ENCODE data around the gene DCTN5. TPM values are rescaled to one million over a fixed set of nuclear protein-coding genes. Genes with fewer than 3 reads are reported as not detected.

DCTN5 gene
- total and polyA plus RNA-seq, 2 donors, result 15.8 to 34.8 TPM

GRCh38 chr16:23642246-23642774 is 1.0 kb downstream of the DCTN5 start:
- H3K27me3 ChIP-seq (ENCODE audit: control insufficient read depth in 2 of 2, insufficient read depth in 1 of 2, low read length in 1 of 2), result no peaks in the 10 kb centered on the region
- H3K4me1 ChIP-seq (ENCODE audit: control insufficient read depth in 2 of 2, insufficient read depth in 2 of 2, low read length in 2 of 2), result peaks cover 13 to 16% of the 10 kb centered on the region in 2 donors
- peaks cover 2 to 12% of the 10 kb centered on the region in 2 donors for H3K36me3 ChIP-seq (ENCODE audit: control insufficient read depth in 2 of 2, insufficient read depth in 2 of 2, low read length in 1 of 2)
- no peak overlapping the region for H3K27ac ChIP-seq (ENCODE audit: low read depth in 1 of 2, low read length in 1 of 2)
- 87% methylated on average over 14 of the region's 14 CpGs for WGBS
- no peaks in the 10 kb centered on the region for H3K9me3 ChIP-seq (ENCODE audit: control insufficient read depth in 2 of 2, insufficient read depth in 1 of 2, low read length in 1 of 2)
- H3K4me3 ChIP-seq (ENCODE audit: low read length in 2 of 2), result peak overlapping the region; percentile 65 to 94
- no peak for DNase-seq (ENCODE audit: low read depth in 6 of 9, low spot score in 9 of 9)

- DNase-seq (ENCODE audit: low read depth in 6 of 9, low spot score in 9 of 9), result no peak
- no peaks in the 10 kb centered on the region for H3K9me3 ChIP-seq (ENCODE audit: control insufficient read depth in 2 of 2, insufficient read depth in 1 of 2, low read length in 1 of 2)
- WGBS, result 96% methylated on average over 4 of the region's 4 CpGs
- H3K4me3 ChIP-seq (ENCODE audit: low read length in 2 of 2), result no peak overlapping the region
- no peaks in the 10 kb centered on the region for H3K27me3 ChIP-seq (ENCODE audit: control insufficient read depth in 2 of 2, insufficient read depth in 1 of 2, low read length in 1 of 2)
- H3K36me3 ChIP-seq (ENCODE audit: control insufficient read depth in 2 of 2, insufficient read depth in 2 of 2, low read length in 1 of 2), result peaks cover 17 to 19% of the 10 kb centered on the region in 2 donors
- H3K4me1 ChIP-seq (ENCODE audit: control insufficient read depth in 2 of 2, insufficient read depth in 2 of 2, low read length in 2 of 2), result no peaks in the 10 kb centered on the region
- H3K27ac ChIP-seq (ENCODE audit: low read depth in 1 of 2, low read length in 1 of 2), result no peak overlapping the region
Measured at GRCh38 chr16:23650674-23651416, 9.6 kb downstream of the DCTN5 start.

GRCh38 chr16:23651943-23652468 is 10.7 kb downstream of the DCTN5 start:
- WGBS, result 95% methylated on average over 4 of the region's 4 CpGs
- DNase-seq (ENCODE audit: low read depth in 6 of 9, low spot score in 9 of 9), result no peak
- H3K4me1 ChIP-seq (ENCODE audit: control insufficient read depth in 2 of 2, insufficient read depth in 2 of 2, low read length in 2 of 2), result no peaks in the 10 kb centered on the region
- peaks cover 15 to 17% of the 10 kb centered on the region in 2 donors for H3K36me3 ChIP-seq (ENCODE audit: control insufficient read depth in 2 of 2, insufficient read depth in 2 of 2, low read length in 1 of 2)
- H3K9me3 ChIP-seq (ENCODE audit: control insufficient read depth in 2 of 2, insufficient read depth in 1 of 2, low read length in 1 of 2), result no peaks in the 10 kb centered on the region
- no peak overlapping the region for H3K4me3 ChIP-seq (ENCODE audit: low read length in 2 of 2)
- no peak overlapping the region for H3K27ac ChIP-seq (ENCODE audit: low read depth in 1 of 2, low read length in 1 of 2)
- H3K27me3 ChIP-seq (ENCODE audit: control insufficient read depth in 2 of 2, insufficient read depth in 1 of 2, low read length in 1 of 2), result no peaks in the 10 kb centered on the region

- Histone ChIP-seq H3K9me3 (ENCODE audit: control insufficient read depth in 2 of 2, insufficient read depth in 1 of 2, low read length in 1 of 2) (no peaks in the 10 kb centered on the region), H3K27me3 (ENCODE audit: control insufficient read depth in 2 of 2, insufficient read depth in 1 of 2, low read length in 1 of 2) (no peaks in the 10 kb centered on the region), H3K27ac (ENCODE audit: low read depth in 1 of 2, low read length in 1 of 2) (no peak overlapping the region), H3K36me3 (ENCODE audit: control insufficient read depth in 2 of 2, insufficient read depth in 2 of 2, low read length in 1 of 2) (peaks cover 61 to 83% of the 10 kb centered on the region in 2 donors), H3K4me3 (ENCODE audit: low read length in 2 of 2) (no peak overlapping the region), H3K4me1 (ENCODE audit: control insufficient read depth in 2 of 2, insufficient read depth in 2 of 2, low read length in 2 of 2) (no peaks in the 10 kb centered on the region)
- DNase-seq (ENCODE audit: low read depth in 6 of 9, low spot score in 9 of 9), result no peak
- WGBS, result over 99% methylated on average over 2 of the region's 2 CpGs
Measured at GRCh38 chr16:23663918-23664317, 22.7 kb downstream of the DCTN5 start.

- Histone ChIP-seq H3K36me3 (ENCODE audit: control insufficient read depth in 2 of 2, insufficient read depth in 2 of 2, low read length in 1 of 2) (peaks cover 74 to 76% of the 10 kb centered on the region in 2 donors), H3K27me3 (ENCODE audit: control insufficient read depth in 2 of 2, insufficient read depth in 1 of 2, low read length in 1 of 2) (no peaks in the 10 kb centered on the region), H3K27ac (ENCODE audit: low read depth in 1 of 2, low read length in 1 of 2) (no peak overlapping the region), H3K4me1 (ENCODE audit: control insufficient read depth in 2 of 2, insufficient read depth in 2 of 2, low read length in 2 of 2) (no peaks in the 10 kb centered on the region), H3K4me3 (ENCODE audit: low read length in 2 of 2) (no peak overlapping the region), H3K9me3 (ENCODE audit: control insufficient read depth in 2 of 2, insufficient read depth in 1 of 2, low read length in 1 of 2) (no peaks in the 10 kb centered on the region)
- DNase-seq (ENCODE audit: low read depth in 6 of 9, low spot score in 9 of 9), result no peak
- WGBS, result 98% methylated on average over 7 of the region's 7 CpGs
Measured at GRCh38 chr16:23666571-23667354, 25.5 kb downstream of the DCTN5 start.

DNA sequence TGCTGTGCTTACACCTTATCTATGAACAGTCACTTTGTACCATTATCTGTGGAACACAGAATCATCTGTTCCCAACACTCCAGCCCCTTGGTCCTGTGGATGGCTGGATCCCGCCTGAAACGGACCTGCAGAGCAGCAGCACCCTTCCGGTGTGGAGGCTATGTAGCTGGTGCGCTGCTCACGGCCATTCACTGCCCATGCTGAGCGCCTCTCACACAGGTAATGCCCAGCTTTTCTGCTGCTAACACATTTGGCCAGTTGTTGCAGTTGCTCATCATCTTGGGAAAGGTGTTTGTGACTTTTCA is 26.0 kb downstream of the DCTN5 start:
- Histone ChIP-seq H3K4me3 (ENCODE audit: low read length in 2 of 2) (no peak overlapping the region), H3K9me3 (ENCODE audit: control insufficient read depth in 2 of 2, insufficient read depth in 1 of 2, low read length in 1 of 2) (no peaks in the 10 kb centered on the region), H3K36me3 (ENCODE audit: control insufficient read depth in 2 of 2, insufficient read depth in 2 of 2, low read length in 1 of 2) (peaks cover 71 to 75% of the 10 kb centered on the region in 2 donors), H3K27ac (ENCODE audit: low read depth in 1 of 2, low read length in 1 of 2) (no peak overlapping the region), H3K4me1 (ENCODE audit: control insufficient read depth in 2 of 2, insufficient read depth in 2 of 2, low read length in 2 of 2) (no peaks in the 10 kb centered on the region), H3K27me3 (ENCODE audit: control insufficient read depth in 2 of 2, insufficient read depth in 1 of 2, low read length in 1 of 2) (no peaks in the 10 kb centered on the region)
- DNase-seq (ENCODE audit: low read depth in 6 of 9, low spot score in 9 of 9), result no peak
- WGBS, result 98% methylated on average over 6 of the region's 6 CpGs

DNA sequence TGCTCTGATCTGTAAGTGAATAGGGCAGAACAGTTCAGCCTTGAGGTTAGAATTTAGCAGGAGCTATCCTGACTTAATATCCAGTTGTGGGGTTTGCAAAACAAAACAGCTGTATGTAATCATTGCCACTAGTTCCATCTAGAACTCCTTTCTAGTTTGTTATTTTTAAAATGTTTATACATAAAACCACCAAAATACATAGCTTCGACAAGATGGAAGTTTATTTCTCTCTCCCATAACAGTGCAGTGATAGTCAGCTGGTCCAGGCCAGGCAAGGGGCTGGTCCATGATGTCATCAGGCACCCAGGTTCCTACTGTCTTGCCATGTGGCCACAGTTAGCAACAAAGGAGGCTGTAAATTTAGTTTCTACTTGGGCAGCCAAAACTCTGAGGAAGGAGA is 27.0 kb downstream of the DCTN5 start:
- Histone ChIP-seq H3K27me3 (ENCODE audit: control insufficient read depth in 2 of 2, insufficient read depth in 1 of 2, low read length in 1 of 2) (no peaks in the 10 kb centered on the region), H3K9me3 (ENCODE audit: control insufficient read depth in 2 of 2, insufficient read depth in 1 of 2, low read length in 1 of 2) (no peaks in the 10 kb centered on the region), H3K27ac (ENCODE audit: low read depth in 1 of 2, low read length in 1 of 2) (no peak overlapping the region), H3K4me1 (ENCODE audit: control insufficient read depth in 2 of 2, insufficient read depth in 2 of 2, low read length in 2 of 2) (no peaks in the 10 kb centered on the region), H3K4me3 (ENCODE audit: low read length in 2 of 2) (no peak overlapping the region), H3K36me3 (ENCODE audit: control insufficient read depth in 2 of 2, insufficient read depth in 2 of 2, low read length in 1 of 2) (peaks cover 69% of the 10 kb centered on the region in 2 donors)
- no peak for DNase-seq (ENCODE audit: low read depth in 6 of 9, low spot score in 9 of 9)
- 95% methylated on average over 1 of the region's 1 CpG for WGBS

DNA sequence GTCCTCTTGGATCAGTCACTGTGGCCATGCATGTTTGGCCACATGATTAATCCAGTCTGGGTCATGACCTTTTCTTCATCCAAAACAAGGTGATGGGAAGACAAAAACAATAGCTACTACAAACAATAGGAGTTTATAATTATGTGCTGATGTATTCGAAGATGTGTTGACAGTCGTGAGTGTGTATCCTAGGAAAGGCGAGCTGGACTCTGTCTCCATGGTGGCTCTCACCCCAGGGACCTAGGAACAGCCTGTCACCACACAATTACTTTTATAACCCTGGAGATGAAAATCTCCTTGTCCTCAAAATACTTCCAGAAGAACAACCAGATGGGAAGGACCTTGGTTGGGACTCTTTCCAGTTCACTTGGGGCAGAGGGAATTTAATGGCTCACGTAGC is 27.6 kb downstream of the DCTN5 start:
- no peak overlapping the region for H3K4me3 ChIP-seq (ENCODE audit: low read length in 2 of 2)
- WGBS, result 98% methylated on average over 4 of the region's 4 CpGs
- no peaks in the 10 kb centered on the region for H3K9me3 ChIP-seq (ENCODE audit: control insufficient read depth in 2 of 2, insufficient read depth in 1 of 2, low read length in 1 of 2)
- H3K4me1 ChIP-seq (ENCODE audit: control insufficient read depth in 2 of 2, insufficient read depth in 2 of 2, low read length in 2 of 2), result no peaks in the 10 kb centered on the region
- DNase-seq (ENCODE audit: low read depth in 6 of 9, low spot score in 9 of 9), result no peak
- peaks cover 68 to 69% of the 10 kb centered on the region in 2 donors for H3K36me3 ChIP-seq (ENCODE audit: control insufficient read depth in 2 of 2, insufficient read depth in 2 of 2, low read length in 1 of 2)
- H3K27me3 ChIP-seq (ENCODE audit: control insufficient read depth in 2 of 2, insufficient read depth in 1 of 2, low read length in 1 of 2), result no peaks in the 10 kb centered on the region
- no peak overlapping the region for H3K27ac ChIP-seq (ENCODE audit: low read depth in 1 of 2, low read length in 1 of 2)
